ENCODE measurements around the gene GBF1.

GBF1 gene

DNA sequence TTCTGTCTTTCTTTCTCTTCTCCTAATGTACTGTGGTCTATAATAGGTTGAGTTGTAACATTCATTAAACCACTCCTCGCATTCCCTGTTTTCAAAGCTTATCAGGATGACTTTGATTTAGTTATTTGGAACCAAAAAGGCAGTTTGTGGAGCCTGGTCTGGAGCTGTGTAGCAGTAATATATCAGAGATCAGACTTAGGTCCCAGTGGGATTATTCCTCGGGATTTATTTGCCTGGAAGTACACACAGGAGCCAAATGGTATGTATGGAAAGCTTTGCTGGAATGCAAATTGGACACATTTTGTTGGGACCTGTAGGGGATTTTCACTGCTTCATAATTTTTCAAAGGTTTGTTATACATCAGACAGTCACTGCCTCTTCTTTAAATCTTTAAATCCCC lies 40.9 kb downstream of the GBF1 start:
- TF ChIP-seq, protein P1, sequence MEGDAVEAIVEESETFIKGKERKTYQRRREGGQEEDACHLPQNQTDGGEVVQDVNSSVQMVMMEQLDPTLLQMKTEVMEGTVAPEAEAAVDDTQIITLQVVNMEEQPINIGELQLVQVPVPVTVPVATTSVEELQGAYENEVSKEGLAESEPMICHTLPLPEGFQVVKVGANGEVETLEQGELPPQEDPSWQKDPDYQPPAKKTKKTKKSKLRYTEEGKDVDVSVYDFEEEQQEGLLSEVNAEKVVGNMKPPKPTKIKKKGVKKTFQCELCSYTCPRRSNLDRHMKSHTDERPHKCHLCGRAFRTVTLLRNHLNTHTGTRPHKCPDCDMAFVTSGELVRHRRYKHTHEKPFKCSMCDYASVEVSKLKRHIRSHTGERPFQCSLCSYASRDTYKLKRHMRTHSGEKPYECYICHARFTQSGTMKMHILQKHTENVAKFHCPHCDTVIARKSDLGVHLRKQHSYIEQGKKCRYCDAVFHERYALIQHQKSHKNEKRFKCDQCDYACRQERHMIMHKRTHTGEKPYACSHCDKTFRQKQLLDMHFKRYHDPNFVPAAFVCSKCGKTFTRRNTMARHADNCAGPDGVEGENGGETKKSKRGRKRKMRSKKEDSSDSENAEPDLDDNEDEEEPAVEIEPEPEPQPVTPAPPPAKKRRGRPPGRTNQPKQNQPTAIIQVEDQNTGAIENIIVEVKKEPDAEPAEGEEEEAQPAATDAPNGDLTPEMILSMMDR (IDR thresholded peaks at IDR 0.05; ENCODE audit: extremely low read depth, insufficient read depth, missing control alignments) = no peak
- no peak for DNase-seq (ENCODE audit: low spot score)
- in situ Hi-C loops (cut with MboI; ENCODE audit: low pct_unique_long_range_greater_than_20kb, low sequenced_read_pairs, unreplicated experiment) = no loop called here

DNA sequence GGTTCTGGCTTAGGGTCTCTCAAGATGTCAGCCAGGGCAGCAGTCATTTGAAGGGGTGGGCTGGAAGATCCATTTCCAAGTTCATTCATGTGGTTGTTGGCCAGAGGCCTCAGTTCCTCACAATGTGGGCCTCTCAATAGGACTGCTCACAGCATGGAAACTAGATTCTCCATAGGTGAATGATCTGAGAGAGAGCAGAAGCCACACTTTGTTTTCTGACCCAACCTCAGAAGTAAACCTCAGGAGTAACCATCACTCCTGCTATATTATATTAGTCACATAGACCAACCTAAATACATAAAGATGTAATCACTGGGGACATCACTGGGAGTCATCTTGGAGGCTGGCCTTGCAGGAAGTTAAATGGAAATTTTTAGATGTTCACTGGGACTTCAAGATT lies 42.2 kb downstream of the GBF1 start:
- in situ Hi-C loops (cut with MboI; ENCODE audit: low pct_unique_long_range_greater_than_20kb, low sequenced_read_pairs, unreplicated experiment) = no loop called here
- no peak for DNase-seq (ENCODE audit: low spot score)
- TF ChIP-seq, protein P1 (IDR thresholded peaks at IDR 0.05; ENCODE audit: extremely low read depth, insufficient read depth, missing control alignments) = no peak

DNA sequence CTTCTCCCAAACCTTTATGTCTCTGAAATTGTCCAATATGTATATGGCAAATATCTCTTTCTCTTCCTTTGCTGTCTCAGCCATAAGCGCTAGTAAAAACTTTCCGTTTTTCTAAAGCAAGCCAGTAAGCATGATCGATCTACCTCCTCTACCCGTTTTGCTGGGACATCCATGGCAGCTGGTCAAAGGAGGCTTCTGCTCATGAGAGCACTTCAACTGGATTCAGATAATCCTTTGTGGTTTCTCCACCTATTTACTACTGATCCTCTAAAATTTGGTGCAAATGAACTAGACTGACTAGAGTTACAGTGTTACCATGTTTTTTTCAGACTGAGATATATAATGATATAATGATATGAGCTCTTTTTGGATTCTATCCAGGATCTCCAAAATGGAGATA lies 42.7 kb downstream of the GBF1 start:
- no peak for DNase-seq (ENCODE audit: low spot score)
- TF ChIP-seq, protein P1 (IDR thresholded peaks at IDR 0.05; ENCODE audit: extremely low read depth, insufficient read depth, missing control alignments) = no peak
- in situ Hi-C loops (cut with MboI; ENCODE audit: low pct_unique_long_range_greater_than_20kb, low sequenced_read_pairs, unreplicated experiment) = no loop called here

DNA sequence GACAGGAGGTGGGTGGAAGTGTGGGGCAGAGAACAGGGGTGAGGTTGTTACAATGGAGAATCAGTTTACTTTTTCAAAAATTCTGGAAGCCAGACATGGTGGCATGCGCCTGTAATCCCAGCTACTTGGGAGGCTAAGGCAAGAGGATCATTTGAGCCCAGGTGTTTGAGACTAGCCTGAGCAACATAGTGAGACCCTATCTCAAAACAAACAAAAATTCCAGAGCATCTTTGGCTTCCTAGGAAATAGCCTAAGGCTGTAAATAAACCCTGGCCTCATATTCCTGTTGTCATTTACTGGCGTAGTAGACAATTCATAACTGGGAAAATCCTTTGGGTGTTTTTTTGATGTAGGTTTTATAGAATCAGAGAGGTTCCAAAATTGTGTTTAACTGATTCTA lies 44.0 kb downstream of the GBF1 start:
- in situ Hi-C loops (cut with MboI; ENCODE audit: low pct_unique_long_range_greater_than_20kb, low sequenced_read_pairs, unreplicated experiment) = no loop called here
- DNase-seq (ENCODE audit: low spot score) = no peak
- TF ChIP-seq, protein P1 (IDR thresholded peaks at IDR 0.05; ENCODE audit: extremely low read depth, insufficient read depth, missing control alignments) = no peak

DNA sequence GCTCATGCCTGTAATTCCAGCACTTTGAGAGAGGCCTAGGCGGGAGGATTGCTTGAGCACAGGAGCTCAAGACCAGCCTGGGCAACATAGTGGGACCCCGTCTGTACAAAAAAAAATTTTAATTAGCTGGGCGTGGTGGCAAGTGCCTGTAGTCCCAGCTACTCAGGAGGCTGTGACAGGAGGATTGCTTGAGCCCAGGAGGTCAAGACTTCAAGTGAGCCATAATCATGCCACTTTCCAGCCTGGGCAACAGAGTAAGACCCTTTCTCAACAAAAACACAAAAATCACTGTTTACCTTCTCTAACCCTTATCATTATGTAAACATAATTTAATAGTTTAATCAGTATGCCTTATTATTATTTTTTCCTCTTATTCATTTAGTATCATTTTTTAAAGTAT lies 44.5 kb downstream of the GBF1 start:
- DNase-seq (ENCODE audit: low spot score) = no peak
- TF ChIP-seq, protein P1 (IDR thresholded peaks at IDR 0.05; ENCODE audit: extremely low read depth, insufficient read depth, missing control alignments) = no peak
- in situ Hi-C loops (cut with MboI; ENCODE audit: low pct_unique_long_range_greater_than_20kb, low sequenced_read_pairs, unreplicated experiment) = no loop called here

DNA sequence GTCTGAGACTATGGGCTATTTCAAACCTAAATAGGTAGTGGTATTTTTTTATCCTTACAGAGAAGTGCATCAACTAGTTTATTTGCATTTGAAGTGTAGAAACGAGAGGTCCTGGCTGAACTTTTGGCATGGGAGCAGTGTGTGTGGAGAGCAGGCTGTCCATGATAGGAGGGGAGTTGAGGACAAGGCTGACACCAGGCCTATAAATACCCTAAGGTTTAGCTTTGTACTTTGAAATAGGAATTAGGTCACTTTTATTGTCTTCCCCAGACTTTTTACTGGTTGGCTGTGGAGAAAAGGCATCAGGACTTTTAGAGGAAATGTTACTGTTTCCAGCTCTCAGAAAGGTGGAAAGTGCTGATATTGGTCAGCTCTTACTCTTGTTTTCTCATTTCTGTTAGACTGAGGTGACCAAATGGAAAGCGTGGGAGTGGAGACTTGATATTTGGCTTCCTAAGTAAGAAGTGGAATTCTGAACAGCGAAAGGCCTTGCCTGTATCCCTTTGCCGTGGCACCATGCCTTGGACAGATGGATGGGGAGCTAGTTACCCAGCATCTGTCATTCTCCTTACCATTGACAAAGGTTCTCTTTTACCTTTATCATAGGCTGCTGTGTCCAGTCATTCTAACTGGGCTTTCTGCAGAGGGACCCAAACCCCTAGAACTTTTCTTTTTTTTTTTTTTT lies 46.0 kb downstream of the GBF1 start:
- TF ChIP-seq, protein P1 (IDR thresholded peaks at IDR 0.05; ENCODE audit: extremely low read depth, insufficient read depth, missing control alignments) = no peak
- in situ Hi-C loops (cut with MboI; ENCODE audit: low pct_unique_long_range_greater_than_20kb, low sequenced_read_pairs, unreplicated experiment) = no loop called here
- no peak for DNase-seq (ENCODE audit: low spot score)

Measured in GM13977 (cell line).